GM21515 (cell line): ENCODE data around the gene FAM174C.

Source experiments
- ATAC-seq: cut with Tn5 transposase; IDR thresholded peaks from one replicate; pipeline ENCODE4 v1.9.1; 2021; ENCODE audit not compliant: unreplicated experiment

The FAM174C gene

DNA sequence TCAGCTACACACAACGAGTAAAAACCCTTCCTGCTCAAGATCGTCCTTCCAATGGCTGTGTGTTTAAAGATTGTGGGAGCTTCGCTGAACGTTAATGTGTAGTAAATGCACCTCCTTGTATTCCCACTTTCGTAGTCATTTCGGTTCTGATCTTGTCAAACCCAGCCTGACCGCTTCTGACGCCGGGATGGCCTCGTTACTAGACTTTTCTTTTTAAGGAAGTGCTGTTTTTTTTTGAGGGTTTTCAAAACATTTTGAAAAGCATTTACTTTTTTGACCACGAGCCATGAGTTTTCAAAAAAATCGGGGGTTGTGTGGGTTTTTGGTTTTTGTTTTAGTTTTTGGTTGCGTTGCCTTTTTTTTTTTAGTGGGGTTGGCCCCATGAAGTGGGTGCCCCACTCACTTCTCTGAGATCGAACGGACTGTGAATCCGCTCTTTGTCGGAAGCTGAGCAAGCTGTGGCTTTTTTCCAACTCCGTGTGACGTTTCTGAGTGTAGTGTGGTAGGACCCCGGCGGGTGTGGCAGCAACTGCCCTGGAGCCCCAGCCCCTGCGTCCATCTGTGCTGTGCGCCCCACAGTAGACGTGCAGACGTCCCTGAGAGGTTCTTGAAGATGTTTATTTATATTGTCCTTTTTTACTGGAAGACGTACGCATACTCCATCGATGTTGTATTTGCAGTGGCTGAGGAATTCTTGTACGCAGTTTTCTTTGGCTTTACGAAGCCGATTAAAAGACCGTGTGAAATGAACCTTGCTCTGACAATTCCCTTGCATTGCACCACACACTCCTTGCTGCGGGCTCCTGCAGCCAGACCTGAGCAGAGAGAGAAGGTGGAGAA, 2.7 kb upstream of the FAM174C start:
- no peak for ATAC-seq

GRCh38 chr19:1273263-1274041, 1.9 kb upstream of the FAM174C start:
- ATAC-seq = no peak

- ATAC-seq = no peak
Measured at GRCh38 chr19:1274081-1274851, 1.1 kb upstream of the FAM174C start.

DNA sequence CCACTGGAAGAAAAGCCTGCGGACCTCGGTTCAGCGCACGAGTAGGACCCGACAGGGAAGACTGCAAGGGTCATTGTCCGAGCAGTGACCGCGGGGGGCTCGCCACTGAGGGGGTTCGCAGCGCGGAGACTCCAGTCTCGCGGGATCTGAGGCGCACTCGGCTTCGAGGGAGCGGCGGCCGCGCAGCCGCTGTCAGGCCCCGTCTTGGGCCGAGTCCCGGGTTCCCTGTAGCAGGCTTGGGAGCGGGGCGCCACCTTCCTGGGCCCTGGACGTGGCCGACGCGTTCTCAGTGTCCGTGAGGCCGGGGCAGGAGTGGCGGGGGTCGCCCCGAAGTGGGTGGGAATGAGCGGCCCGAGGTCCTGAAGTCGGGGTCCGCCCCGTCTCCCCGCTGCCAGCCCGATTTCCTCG, 474 bp upstream of the FAM174C start:
- no peak for ATAC-seq

- ATAC-seq = no peak
Measured at GRCh38 chr19:1275976-1276627, 772 bp downstream of the FAM174C start.

- no peak for ATAC-seq
Measured at GRCh38 chr19:1276628-1277022, 1.3 kb downstream of the FAM174C start.

GRCh38 chr19:1277061-1277460, 1.7 kb downstream of the FAM174C start:
- no peak for ATAC-seq

- ATAC-seq = no peak
Measured at GRCh38 chr19:1278074-1278473, 2.7 kb downstream of the FAM174C start.

- no peak for ATAC-seq
Measured at GRCh38 chr19:1278713-1279660, 3.7 kb downstream of the FAM174C start.

GRCh38 chr19:1279782-1280341, 4.5 kb downstream of the FAM174C start:
- no peak for ATAC-seq

GRCh38 chr19:1280636-1281568, 5.6 kb downstream of the FAM174C start:
- ATAC-seq = no peak

DNA sequence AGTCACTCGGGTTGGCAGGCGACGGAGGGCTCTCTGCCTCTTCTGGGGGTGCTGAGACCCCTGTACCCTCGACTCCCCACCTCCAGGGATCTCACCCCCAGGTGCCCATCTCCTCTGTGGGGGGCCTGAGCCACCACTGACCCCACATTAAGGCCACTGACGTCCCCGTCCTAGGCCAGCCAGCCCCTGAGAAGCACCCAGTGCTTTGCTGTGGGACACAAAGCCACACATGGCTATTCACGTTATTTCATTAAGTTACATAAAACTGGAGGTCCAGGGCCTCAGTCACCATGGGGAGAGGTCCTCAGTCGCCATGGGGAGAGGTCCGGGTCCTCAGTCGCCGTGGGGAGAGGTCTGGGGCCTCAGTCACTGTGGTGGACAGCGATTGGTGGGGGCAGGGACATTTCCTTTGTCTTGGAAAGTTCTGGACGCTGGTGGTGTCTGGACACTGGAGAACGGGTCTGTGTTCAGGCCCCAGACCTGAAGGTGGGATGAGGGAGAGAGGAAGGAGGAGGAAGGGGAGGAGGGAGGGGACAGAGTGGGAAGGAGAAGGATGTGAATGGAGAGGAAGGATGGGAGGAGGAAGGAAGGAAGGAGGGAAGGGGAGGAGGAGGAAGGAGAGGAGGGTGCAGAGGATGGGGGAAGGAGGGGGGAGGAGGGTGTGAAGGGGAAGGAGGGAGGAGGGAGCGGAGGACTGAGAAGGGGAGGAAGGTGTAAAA, 6.4 kb downstream of the FAM174C start:
- ATAC-seq = no peak

GRCh38 chr19:1282588-1283206, 7.4 kb downstream of the FAM174C start:
- ATAC-seq = no peak

DNA sequence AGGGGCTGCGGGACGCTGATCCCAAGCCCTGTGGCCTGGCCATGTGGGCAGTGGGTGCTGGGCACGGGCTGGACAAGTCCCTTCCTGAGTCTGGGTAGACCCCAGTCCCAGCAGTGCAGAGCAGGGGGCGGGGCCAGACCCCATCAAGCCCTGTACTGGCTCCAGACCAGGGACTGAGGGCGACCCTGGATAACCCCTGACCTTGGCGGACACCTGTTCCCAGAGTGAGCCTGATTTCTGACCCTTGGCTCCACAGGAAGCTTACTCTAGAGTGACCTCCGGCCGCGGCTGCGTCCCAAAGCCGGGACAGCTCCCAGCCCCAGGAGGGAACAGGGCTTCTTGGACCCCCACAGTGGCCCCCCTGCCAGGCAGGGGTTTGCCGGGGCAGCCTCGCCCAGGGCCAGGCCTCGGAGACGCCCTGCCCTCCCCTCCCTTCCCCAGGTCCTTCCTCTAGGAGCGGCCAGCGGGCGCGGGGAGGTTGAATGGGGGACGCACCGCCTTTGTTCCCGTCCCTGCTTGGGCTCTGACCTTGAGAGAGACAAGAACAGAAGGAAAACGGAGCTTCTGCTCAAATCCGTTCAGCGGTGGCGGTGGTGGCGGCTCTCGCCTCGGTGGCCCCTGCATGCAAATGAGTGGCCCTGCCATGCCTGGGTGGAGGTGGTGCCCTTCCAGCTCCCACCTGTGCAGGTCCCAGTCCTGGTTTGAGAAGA, 8.0 kb downstream of the FAM174C start:
- ATAC-seq = no peak

DNA sequence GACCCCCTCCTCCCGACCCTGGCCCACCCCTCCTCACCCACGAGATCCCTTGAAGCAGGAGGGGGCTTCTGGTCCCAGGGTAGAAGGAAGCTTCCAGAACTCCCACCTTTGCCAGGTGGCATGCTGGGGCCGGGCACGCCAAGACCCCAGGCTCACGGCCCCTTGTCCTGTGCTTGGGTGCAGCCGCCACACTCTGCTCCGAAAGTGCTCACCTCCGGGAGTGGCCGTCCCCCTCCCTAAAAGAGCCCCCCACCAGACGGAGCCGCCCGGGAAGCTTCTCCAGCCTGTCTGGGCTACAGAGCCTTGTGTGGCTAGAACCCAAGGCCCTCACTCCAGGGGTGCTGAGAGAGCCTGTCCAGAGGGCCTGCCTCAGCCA, 8.6 kb downstream of the FAM174C start:
- ATAC-seq = no peak

GRCh38 chr19:1284293-1284978, 9.1 kb downstream of the FAM174C start:
- ATAC-seq = no peak
